Activated T-helper 2 cell treated with anti-CD3 and anti-CD28 coated beads, Interferon-gamma antibody, Interleukin-2, Interleukin-4, amounts not matched to agents 10 μg/mL and 5 μg/mL and 100 μg/mL, durations not matched to agents 14 hours and 24 hours and 36 hours (primary cell): ENCODE measurements around the gene NOXA1. TPM values are rescaled to one million over a fixed set of nuclear protein-coding genes. Genes with fewer than 3 reads are reported as not detected.
"Not testable (repeated sequence)": the region's sequence is repeated elsewhere in the genome, so short reads cannot be mapped to it uniquely, and the experiment has no call there.

Experiments
- DNase-seq: peaks from one replicate; pipeline ENCODE4 v3.0.0; 2021; ENCODE audit warnings: low spot score
- H3K27ac Mint-ChIP-seq: one replicate; pipeline ENCODE4 v1.8.0; 2021; ENCODE audit warnings: mixed read lengths
- H3K27me3 Mint-ChIP-seq: one replicate; pipeline ENCODE4 v1.8.0; 2021; ENCODE audit warnings: low read depth, mixed read lengths
- H3K36me3 Mint-ChIP-seq: one replicate; pipeline ENCODE4 v1.8.0; 2021; ENCODE audit warnings: low read depth, mixed read lengths
- H3K4me1 Mint-ChIP-seq: one replicate; pipeline ENCODE4 v1.8.0; 2021; ENCODE audit warnings: low read depth, mixed read lengths
- H3K4me3 Mint-ChIP-seq: one replicate; pipeline ENCODE4 v1.8.0; 2021; ENCODE audit warnings: low read depth, mild to moderate bottlenecking, moderate library complexity, mixed read lengths
- H3K9me3 Mint-ChIP-seq: one replicate; pipeline ENCODE4 v1.8.0; 2021; ENCODE audit warnings: mixed read lengths
- intact Hi-C: fragments of 100-400 bp; cut with micrococcal nuclease; formaldehyde crosslinking; loops from one replicate; pipeline ENCODE4 v1.15.1; 2023
- total RNA-seq: library from RNA; stranded (reverse); gene quantifications from 2 replicates; pipeline ENCODE4 v1.2.3, GENCODE V29; 2022

The NOXA1 gene
- total RNA-seq, 1 donor from 2014 or later: 0.39 TPM

- H3K27ac Mint-ChIP-seq: no peak overlapping the region
- H3K27me3 Mint-ChIP-seq: peaks cover 6% of the 10 kb centered on the region
- intact Hi-C loops: no loop called here
- H3K36me3 Mint-ChIP-seq: peaks cover 22% of the 10 kb centered on the region
- DNase-seq: no peak
- no peak overlapping the region for H3K4me3 Mint-ChIP-seq
- H3K4me1 Mint-ChIP-seq: peaks cover 16% of the 10 kb centered on the region
- no peaks in the 10 kb centered on the region for H3K9me3 Mint-ChIP-seq
Measured at GRCh38 chr9:137447722-137448601, 24.8 kb downstream of the NOXA1 start.

GRCh38 chr9:137448602-137448962, 25.4 kb downstream of the NOXA1 start:
- Mint-ChIP-seq H3K36me3 (peaks cover 24% of the 10 kb centered on the region), H3K4me1 (peaks cover 19% of the 10 kb centered on the region), H3K4me3 (no peak overlapping the region), H3K27me3 (peaks cover 3% of the 10 kb centered on the region), H3K27ac (no peak overlapping the region), H3K9me3 (no peaks in the 10 kb centered on the region)
- intact Hi-C loops: no loop called here
- no peak for DNase-seq

DNA sequence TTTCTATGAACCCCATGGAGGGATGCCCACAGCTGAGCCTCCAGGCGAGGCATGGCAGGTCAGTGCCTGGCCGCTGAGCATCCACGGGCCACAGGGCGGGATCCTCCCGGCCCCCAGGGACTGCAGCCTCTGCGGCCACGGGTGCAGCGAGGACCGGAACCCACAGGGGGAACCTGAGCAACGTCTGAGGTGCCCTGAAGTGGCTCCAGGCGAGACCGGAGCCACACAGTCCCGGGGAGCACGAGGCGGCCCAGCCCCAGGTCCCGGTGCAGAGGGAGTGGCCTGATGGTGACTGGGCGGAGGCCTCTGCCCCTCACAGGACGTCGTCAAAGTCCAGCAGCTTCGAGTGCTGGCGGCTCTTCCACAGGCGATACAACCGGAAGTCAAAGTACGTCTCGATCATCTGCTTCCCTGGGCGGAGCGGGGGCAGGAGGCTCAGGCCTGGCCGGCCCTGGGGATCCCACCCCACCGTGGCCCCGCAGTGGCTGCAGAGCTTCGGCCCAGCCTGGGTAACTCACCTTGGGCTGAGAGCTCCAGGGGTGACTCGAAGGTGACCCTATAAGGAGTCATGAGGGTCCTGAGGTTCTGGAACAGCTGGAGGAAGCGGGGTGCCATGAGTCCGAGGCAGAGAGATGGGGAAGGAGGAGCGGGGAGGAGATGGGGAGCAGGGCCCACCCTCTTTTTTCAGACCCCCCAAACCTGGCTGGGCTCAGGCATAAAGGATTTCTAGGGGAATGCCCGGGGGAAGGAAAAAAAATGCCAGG, 26.1 kb downstream of the NOXA1 start:
- no peak overlapping the region for H3K4me3 Mint-ChIP-seq
- peaks cover 28% of the 10 kb centered on the region for H3K36me3 Mint-ChIP-seq
- intact Hi-C loops: no loop called here
- H3K4me1 Mint-ChIP-seq: peaks cover 21% of the 10 kb centered on the region
- no peaks in the 10 kb centered on the region for H3K9me3 Mint-ChIP-seq
- no peak for DNase-seq
- no peak overlapping the region for H3K27ac Mint-ChIP-seq
- peaks cover under 1% of the 10 kb centered on the region for H3K27me3 Mint-ChIP-seq

GRCh38 chr9:137449931-137450538, 26.8 kb downstream of the NOXA1 start:
- intact Hi-C loops: loop anchor here (10.0 kb wide), 1 partner anchor 475 kb away; the partner anchor contains the start of gene PTGDS
- no peak for DNase-seq
- Mint-ChIP-seq H3K4me1 (peaks cover 21% of the 10 kb centered on the region), H3K27ac (no peak overlapping the region), H3K27me3 (no peaks in the 10 kb centered on the region), H3K36me3 (peaks cover 31% of the 10 kb centered on the region), H3K9me3 (no peaks in the 10 kb centered on the region), H3K4me3 (no peak overlapping the region)

GRCh38 chr9:137450539-137451222, 27.5 kb downstream of the NOXA1 start:
- DNase-seq, H3K9me3 Mint-ChIP-seq, H3K27me3 Mint-ChIP-seq, H3K27ac Mint-ChIP-seq, H3K4me3 Mint-ChIP-seq: not testable (repeated sequence)
- peaks cover 33% of the 10 kb centered on the region for H3K36me3 Mint-ChIP-seq
- intact Hi-C loops: loop anchor here (10.0 kb wide), 1 partner anchor 476 kb away; the partner anchor contains the start of gene PTGDS
- H3K4me1 Mint-ChIP-seq: peaks cover 15% of the 10 kb centered on the region

GRCh38 chr9:137451264-137452005, 28.2 kb downstream of the NOXA1 start:
- not testable (repeated sequence) for H3K4me3 Mint-ChIP-seq, H3K27me3 Mint-ChIP-seq, H3K27ac Mint-ChIP-seq, DNase-seq, H3K9me3 Mint-ChIP-seq
- intact Hi-C loops: loop anchor here (10.0 kb wide), 1 partner anchor 477 kb away; the partner anchor contains the start of gene PTGDS
- H3K36me3 Mint-ChIP-seq: peaks cover 40% of the 10 kb centered on the region
- peaks cover 15% of the 10 kb centered on the region for H3K4me1 Mint-ChIP-seq

DNA sequence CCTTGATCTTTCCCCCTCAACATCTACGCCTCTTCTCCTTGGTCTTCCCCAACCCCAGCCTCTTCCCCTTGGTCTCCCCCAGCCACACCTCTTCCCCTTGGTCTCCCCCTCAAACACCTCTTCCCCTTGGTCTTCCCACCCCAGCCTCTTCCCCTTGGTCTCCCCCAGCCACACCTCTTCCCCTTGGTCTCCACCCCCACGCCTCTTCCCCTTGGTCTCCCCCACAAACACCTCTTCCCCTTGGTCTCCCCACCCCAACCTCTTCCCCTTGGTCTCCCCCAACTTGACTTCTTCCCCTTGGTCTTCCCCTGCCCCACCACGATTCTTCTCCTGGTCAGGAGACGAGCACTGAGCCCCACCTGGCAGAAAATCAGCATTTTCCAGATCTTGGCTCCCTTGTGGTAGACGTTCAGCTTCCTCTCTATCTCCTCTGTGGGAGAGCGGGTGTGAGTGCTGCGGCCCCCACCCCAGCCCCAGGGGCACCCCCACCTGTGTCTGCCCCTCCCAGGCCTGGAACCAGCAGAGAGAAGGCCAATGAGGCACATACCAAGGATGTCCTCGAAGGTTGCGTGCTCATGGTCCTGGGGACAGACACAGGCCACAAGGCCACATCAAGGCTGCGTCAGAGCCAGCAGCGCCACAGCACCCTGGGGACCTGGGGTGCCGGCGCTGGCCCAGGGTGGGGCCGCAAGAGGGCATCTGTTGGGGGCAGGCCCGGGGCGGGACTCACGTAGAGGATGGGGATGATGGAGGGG, 29.0 kb downstream of the NOXA1 start:
- intact Hi-C loops: loop anchor here (10.0 kb wide), 1 partner anchor 477 kb away; the partner anchor contains the start of gene PTGDS
- Mint-ChIP-seq H3K9me3 (no peaks in the 10 kb centered on the region), H3K27me3 (no peaks in the 10 kb centered on the region), H3K27ac (no peak overlapping the region), H3K4me1 (peaks cover 17% of the 10 kb centered on the region), H3K4me3 (peak overlapping the region; percentile 6), H3K36me3 (peaks cover 43% of the 10 kb centered on the region)
- no peak for DNase-seq

DNA sequence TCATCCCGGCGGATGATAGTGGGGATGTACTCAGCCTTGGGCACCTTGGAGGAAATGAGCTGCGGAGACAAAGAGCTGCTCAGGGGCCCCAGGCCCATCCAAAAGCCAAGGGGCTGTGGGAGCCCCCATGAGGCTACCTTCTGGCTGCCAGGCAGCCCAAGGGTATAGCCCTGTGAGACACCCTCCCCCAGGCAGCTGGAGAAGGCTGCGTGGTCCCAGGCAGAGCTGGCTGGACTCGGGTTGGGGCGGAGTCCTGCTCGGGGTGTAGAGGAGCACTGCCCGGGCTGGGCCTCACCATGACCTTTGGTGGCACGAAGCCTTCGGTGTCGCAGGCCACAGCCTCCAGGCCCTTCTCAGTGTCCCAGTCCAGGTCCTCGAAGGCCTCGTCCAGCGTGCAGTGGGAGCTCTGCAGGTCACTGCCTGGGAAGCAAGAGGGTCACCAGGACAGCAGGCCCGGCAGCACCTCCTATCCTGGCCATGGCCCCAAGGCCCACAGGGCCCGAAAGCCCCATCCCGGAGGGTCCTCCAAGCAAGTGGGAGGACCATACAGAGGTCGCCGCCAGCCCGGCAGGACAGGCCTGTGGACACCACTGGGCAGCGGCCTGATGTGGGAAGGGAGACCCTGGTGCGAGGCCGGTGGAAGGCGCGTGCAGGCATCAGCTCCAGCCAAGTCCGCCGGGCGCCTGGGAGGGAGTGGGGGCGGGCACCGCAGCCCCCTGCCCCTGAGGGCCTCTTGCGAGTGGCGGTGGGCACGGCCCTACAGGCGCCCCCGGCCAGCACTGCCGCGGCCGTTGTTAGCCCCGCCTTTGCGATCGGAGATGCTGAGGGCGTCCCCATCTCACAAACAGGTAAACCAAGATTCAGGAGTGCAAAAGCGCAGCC, 29.8 kb downstream of the NOXA1 start:
- intact Hi-C loops: loop anchor here (10.0 kb wide), 1 partner anchor 478 kb away; the partner anchor contains the start of gene PTGDS
- Mint-ChIP-seq H3K4me3 (no peak overlapping the region), H3K36me3 (peaks cover 41% of the 10 kb centered on the region)

GRCh38 chr9:137453643-137454081, 30.5 kb downstream of the NOXA1 start:
- Mint-ChIP-seq H3K4me1 (peaks cover 16% of the 10 kb centered on the region), H3K27ac (no peak overlapping the region), H3K36me3 (peaks cover 39% of the 10 kb centered on the region), H3K27me3 (no peaks in the 10 kb centered on the region), H3K9me3 (no peaks in the 10 kb centered on the region), H3K4me3 (peak overlapping the region; percentile 33)
- intact Hi-C loops: loop anchor here (10.0 kb wide), 1 partner anchor 479 kb away; the partner anchor contains the start of gene PTGDS
- DNase-seq: peak; percentile 63

More for the DNA sequence above, 29.8 kb downstream of the NOXA1 start:
- no peaks in the 10 kb centered on the region for H3K9me3 Mint-ChIP-seq
- no peak overlapping the region for H3K27ac Mint-ChIP-seq
- no peak for DNase-seq
- H3K4me1 Mint-ChIP-seq: peaks cover 16% of the 10 kb centered on the region
- no peaks in the 10 kb centered on the region for H3K27me3 Mint-ChIP-seq

GRCh38 chr9:137454145-137454596, 31.0 kb downstream of the NOXA1 start:
- H3K27me3 Mint-ChIP-seq: no peaks in the 10 kb centered on the region
- intact Hi-C loops: loop anchor here (10.0 kb wide), 1 partner anchor 479 kb away; the partner anchor contains the start of gene PTGDS
- H3K27ac Mint-ChIP-seq: no peak overlapping the region
- peaks cover 34% of the 10 kb centered on the region for H3K36me3 Mint-ChIP-seq
- H3K9me3 Mint-ChIP-seq: no peaks in the 10 kb centered on the region
- DNase-seq: peak; percentile 53
- H3K4me1 Mint-ChIP-seq: peaks cover 16% of the 10 kb centered on the region
- peak overlapping the region; percentile 51 for H3K4me3 Mint-ChIP-seq
